Muscle layer of duodenum (tissue), 2 donors: ENCODE data around the gene APOA1.
"Not testable (repeated sequence)": the region's sequence is repeated elsewhere in the genome, so short reads cannot be mapped to it uniquely, and the experiment has no call there.

Experiments used
- H3K27ac ChIP-seq: one replicate; pipeline ENCODE4 v1.7.0; 2013; ENCODE audit warnings: mild to moderate bottlenecking, low read length
- H3K27me3 ChIP-seq: one replicate; pipeline ENCODE4 v1.7.0; 2013; ENCODE audit warnings: low read depth, mild to moderate bottlenecking, control low read depth, low read length
- H3K36me3 ChIP-seq, 2 donors: one replicate each; pipeline ENCODE4 v1.7.0; 2013; ENCODE audit warnings: low read length in 2 of 2, control low read depth in 1 of 2, mild to moderate bottlenecking in 1 of 2; ENCODE audit not compliant: insufficient read depth in 2 of 2, control insufficient read depth in 1 of 2
- H3K4me1 ChIP-seq, 2 donors: one replicate each; pipeline ENCODE4 v1.7.0; 2013; ENCODE audit warnings: low read length in 2 of 2, mild to moderate bottlenecking in 2 of 2, control low read depth in 1 of 2, moderate library complexity in 1 of 2; ENCODE audit not compliant: insufficient read depth in 2 of 2, control insufficient read depth in 1 of 2
- H3K4me3 ChIP-seq, 2 donors: one replicate each; pipeline ENCODE4 v1.7.0; 2013; ENCODE audit warnings: low read length in 2 of 2, low read depth in 1 of 2, mild to moderate bottlenecking in 1 of 2
- H3K9me3 ChIP-seq, 2 donors: one replicate each; pipeline ENCODE4 v1.7.0; 2013; ENCODE audit warnings: low read length in 2 of 2, control low read depth in 1 of 2, mild to moderate bottlenecking in 1 of 2; ENCODE audit not compliant: control insufficient read depth in 1 of 2
- donor health status: healthy.

APOA1 gene

GRCh38 chr11:116842909-116843308 lies 5.5 kb upstream of the APOA1 start:
- no peaks in the 10 kb centered on the region for H3K9me3 ChIP-seq
- H3K4me1 ChIP-seq: no peaks in the 10 kb centered on the region
- H3K27ac ChIP-seq: no peak overlapping the region
- H3K27me3 ChIP-seq: no peaks in the 10 kb centered on the region
- no peak overlapping the region for H3K4me3 ChIP-seq
- peaks cover 29 to 45% of the 10 kb centered on the region in 2 donors for H3K36me3 ChIP-seq

- Histone ChIP-seq H3K4me1 (no peaks in the 10 kb centered on the region), H3K4me3 (no peak overlapping the region), H3K27ac (no peak overlapping the region), H3K27me3 (no peaks in the 10 kb centered on the region), H3K9me3 (no peaks in the 10 kb centered on the region), H3K36me3 (peaks cover 25 to 37% of the 10 kb centered on the region in 2 donors)
These were observed 4.7 kb upstream of the APOA1 start for GRCh38 chr11:116842117-116842516.

- H3K4me1 ChIP-seq: peaks cover 0 to 9% of the 10 kb centered on the region in 2 donors
- H3K27ac ChIP-seq: no peak overlapping the region
- no peaks in the 10 kb centered on the region for H3K9me3 ChIP-seq
- H3K36me3 ChIP-seq: peaks cover 12 to 24% of the 10 kb centered on the region in 2 donors
- no peak overlapping the region for H3K4me3 ChIP-seq
- H3K27me3 ChIP-seq: no peaks in the 10 kb centered on the region
These were observed 3.4 kb upstream of the APOA1 start for GRCh38 chr11:116840746-116841296.

- H3K27ac ChIP-seq: no peak overlapping the region
- no peaks in the 10 kb centered on the region for H3K9me3 ChIP-seq
- H3K36me3 ChIP-seq: peaks cover 9 to 19% of the 10 kb centered on the region in 2 donors
- no peak overlapping the region for H3K4me3 ChIP-seq
- H3K4me1 ChIP-seq: peaks cover 0 to 14% of the 10 kb centered on the region in 2 donors
- no peaks in the 10 kb centered on the region for H3K27me3 ChIP-seq
These were observed 2.9 kb upstream of the APOA1 start for GRCh38 chr11:116840224-116840745.

- Histone ChIP-seq H3K27me3 (no peaks in the 10 kb centered on the region), H3K9me3 (no peaks in the 10 kb centered on the region), H3K4me3 (no peak overlapping the region), H3K27ac (no peak overlapping the region), H3K4me1 (peaks cover 0 to 21% of the 10 kb centered on the region in 2 donors), H3K36me3 (peaks cover 3 to 6% of the 10 kb centered on the region in 2 donors)
These were observed 1.1 kb upstream of the APOA1 start for GRCh38 chr11:116838321-116839084.

- H3K9me3 ChIP-seq: no peaks in the 10 kb centered on the region
- H3K4me3 ChIP-seq: no peak overlapping the region
- H3K27ac ChIP-seq: no peak overlapping the region
These were observed 810 bp downstream of the APOA1 start for GRCh38 chr11:116836632-116836991.

GRCh38 chr11:116835791-116836631 lies 1.4 kb downstream of the APOA1 start:
- no peaks in the 10 kb centered on the region for H3K27me3 ChIP-seq
- H3K27ac ChIP-seq: peak overlapping the region; percentile 16
- no peaks in the 10 kb centered on the region for H3K36me3 ChIP-seq
- peaks cover 0 to 21% of the 10 kb centered on the region in 2 donors for H3K4me1 ChIP-seq
- peak overlapping the region; percentile 48 to 65 for H3K4me3 ChIP-seq
- no peaks in the 10 kb centered on the region for H3K9me3 ChIP-seq

More at GRCh38 chr11:116836632-116836991, 810 bp downstream of the APOA1 start:
- Histone ChIP-seq H3K36me3 (no peaks in the 10 kb centered on the region), H3K27me3 (no peaks in the 10 kb centered on the region), H3K4me1 (peaks cover 0 to 21% of the 10 kb centered on the region in 2 donors)

- Histone ChIP-seq H3K27ac (peak overlapping the region; percentile 16), H3K27me3 (no peaks in the 10 kb centered on the region), H3K4me3 (peak overlapping the region; percentile 48 to 65), H3K36me3 (no peaks in the 10 kb centered on the region), H3K9me3 (no peaks in the 10 kb centered on the region), H3K4me1 (peaks cover 0 to 21% of the 10 kb centered on the region in 2 donors)
These were observed 2.2 kb downstream of the APOA1 start for GRCh38 chr11:116835042-116835772.

GRCh38 chr11:116834535-116835041 lies 2.8 kb downstream of the APOA1 start:
- not testable (repeated sequence) for H3K9me3 ChIP-seq, H3K4me3 ChIP-seq, H3K27me3 ChIP-seq, H3K27ac ChIP-seq, H3K36me3 ChIP-seq
- peaks cover 0 to 21% of the 10 kb centered on the region in 2 donors for H3K4me1 ChIP-seq

GRCh38 chr11:116833816-116834534 lies 3.4 kb downstream of the APOA1 start:
- Histone ChIP-seq H3K9me3 (no peaks in the 10 kb centered on the region), H3K36me3 (no peaks in the 10 kb centered on the region), H3K4me1 (peaks cover 0 to 21% of the 10 kb centered on the region in 2 donors), H3K27ac (no peak overlapping the region), H3K4me3 (no peak overlapping the region), H3K27me3 (no peaks in the 10 kb centered on the region)
